SK-N-SH (cell line): ENCODE measurements around the gene RNF175. TPM values are rescaled to one million over a fixed set of nuclear protein-coding genes. Genes with fewer than 3 reads are reported as not detected.

ENCODE experiments used
- CTCF ChIA-PET: fragments of 300-600, 350-600 bp; formaldehyde crosslinking; extraction: SDS; loops from one replicate; lab custom pipeline; 2021; lab: Yijun Ruan, JAX
- POLR2A ChIA-PET: fragments of 350-600 bp; sonication (Branson Sonifier 250); formaldehyde crosslinking; extraction: SDS; loops from one replicate; lab custom pipeline; 2020; ENCODE audit warnings: antibody characterized with exemption, inconsistent platforms; lab: Yijun Ruan, JAX
- DNase-seq: peaks from one replicate; pipeline ENCODE4 v3.0.0; 2012
- H2AFZ ChIP-seq: fragments of 200-600 bp; sonication (generic); 2 replicates; pipeline ENCODE4 v1.8.1; 2016; ENCODE audit warnings: antibody characterized with exemption, mild to moderate bottlenecking, low read depth
- H3F3A ChIP-seq: fragments of 200-600 bp; sonication (generic); replicated peaks from 2 replicates; pipeline ENCODE3; 2016; ENCODE audit warnings: antibody characterized with exemption, mild to moderate bottlenecking; ENCODE audit not compliant: insufficient read depth
- H3K27ac ChIP-seq, 2 experiments: fragments of 200-500 bp in 1 of 2; fragments of 200-600 bp in 1 of 2; sonication (Bioruptor generic) in 1 of 2; sonication (generic), shearing (Covaris generic) in 1 of 2; 2 replicates each; pipeline versions ENCODE4 v1.5.1 to v1.6.1; 2014 to 2016; ENCODE audit warnings: low read depth in 2 of 2, inconsistent platforms in 1 of 2, low read length in 1 of 2, mild to moderate bottlenecking in 1 of 2, mixed read lengths in 1 of 2
- H3K27me3 ChIP-seq: fragments of 200-600 bp; sonication (generic), shearing (Covaris generic); 2 replicates; pipeline ENCODE4 v1.6.1; 2016; ENCODE audit warnings: mixed run types; ENCODE audit not compliant: insufficient read depth
- H3K36me3 ChIP-seq, 2 experiments: fragments of 200-500 bp in 1 of 2; fragments of 200-600 bp in 1 of 2; sonication (Bioruptor generic) in 1 of 2; sonication (generic) in 1 of 2; replicated peaks in 1 of 2; 2 replicates each; pipeline versions ENCODE3 to v1.5.1; 2014 to 2016; ENCODE audit warnings: low read length in 1 of 2, mild to moderate bottlenecking in 1 of 2; ENCODE audit not compliant: insufficient read depth in 2 of 2, control insufficient read depth in 1 of 2
- H3K4me1 ChIP-seq, 2 experiments: fragments of 200-500 bp in 1 of 2; fragments of 200-600 bp in 1 of 2; sonication (Bioruptor generic) in 1 of 2; sonication (generic), shearing (Covaris generic) in 1 of 2; 2 replicates each; pipeline versions ENCODE4 v1.5.1 to v1.6.1; 2014 to 2016; ENCODE audit warnings: low read depth in 1 of 2, low read length in 1 of 2, mixed run types in 1 of 2; ENCODE audit not compliant: insufficient read depth in 2 of 2, control insufficient read depth in 1 of 2
- H3K4me2 ChIP-seq: fragments of 200-600 bp; sonication (generic), shearing (Covaris generic); 2 replicates; pipeline ENCODE4 v1.6.1; 2017; ENCODE audit warnings: mixed run types
- H3K4me3 ChIP-seq, 2 experiments: fragments of 200-500 bp in 1 of 2; fragments of 200-600 bp in 1 of 2; sonication (Bioruptor generic) in 1 of 2; sonication (generic), shearing (Covaris generic) in 1 of 2; 2 replicates each; pipeline versions ENCODE4 v1.5.1 to v1.8.1; 2014 to 2016; ENCODE audit warnings: low read depth in 2 of 2, inconsistent platforms in 1 of 2, low read length in 1 of 2, mild to moderate bottlenecking in 1 of 2, mixed read lengths in 1 of 2, moderate library complexity in 1 of 2
- H3K79me2 ChIP-seq: fragments of 200-600 bp; sonication (generic); 2 replicates; pipeline ENCODE4 v1.8.1; 2017; ENCODE audit warnings: mild to moderate bottlenecking; ENCODE audit not compliant: insufficient read depth
- H3K9ac ChIP-seq: fragments of 200-600 bp; sonication (generic); 2 replicates; pipeline ENCODE4 v1.6.1; 2017; ENCODE audit warnings: mixed run types
- H3K9me2 ChIP-seq: fragments of 200-600 bp; sonication (generic); 2 replicates; pipeline ENCODE4 v1.6.1; 2017; ENCODE audit warnings: mixed run types
- H3K9me3 ChIP-seq: fragments of 200-600 bp; sonication (generic); 2 replicates; pipeline ENCODE4 v1.6.1; 2017; ENCODE audit warnings: mixed run types, mild to moderate bottlenecking, moderate library complexity
- H4K20me1 ChIP-seq: fragments of 200-600 bp; sonication (generic); 2 replicates; pipeline ENCODE4 v1.6.1; 2017; ENCODE audit warnings: mild to moderate bottlenecking, mixed run types; ENCODE audit not compliant: insufficient read depth
- CHD2 ChIP-seq: fragments of 150-350 bp; IDR thresholded peaks from 2 replicates; pipeline ENCODE4 v1.6.1; 2018; ENCODE audit warnings: low read length; ENCODE audit not compliant: partially characterized antibody
- ELF1 ChIP-seq: IDR thresholded peaks from 2 replicates; pipeline ENCODE4 v1.4.0; 2012
- EP300 ChIP-seq, 2 experiments: IDR thresholded peaks; 2 replicates each; pipeline versions ENCODE4 v1.4.0 to v1.6.1; 2012; ENCODE audit warnings: borderline replicate concordance in 1 of 2, low read depth in 1 of 2, low read length in 1 of 2
- FOXJ3 ChIP-seq: sonication (generic); formaldehyde crosslinking; IDR thresholded peaks from 2 replicates; pipeline ENCODE4 v1.5.1; 2020; ENCODE audit warnings: mild to moderate bottlenecking, missing genetic modification reagents
- MEF2A ChIP-seq: IDR thresholded peaks from 2 replicates; pipeline ENCODE4 v1.4.0; 2012; ENCODE audit warnings: low read depth, borderline replicate concordance
- RAD21 ChIP-seq: IDR thresholded peaks from 2 replicates; pipeline ENCODE4 v1.6.1; 2012; ENCODE audit warnings: mild to moderate bottlenecking, low read length
- RFX5 ChIP-seq: IDR thresholded peaks from 2 replicates; pipeline ENCODE4 v1.6.1; 2012; ENCODE audit warnings: mild to moderate bottlenecking, improper control_type of control experiment, low read length
- SMC3 ChIP-seq: IDR thresholded peaks from 2 replicates; pipeline ENCODE4 v1.6.1; 2012; ENCODE audit warnings: low read depth, low read length, improper control_type of control experiment
- WGBS: methylation state at CpG from one replicate; pipeline ENCODE4 v1.1.6; 2017; ENCODE audit warnings: low lambda C conversion rate; 5-methylcytosine and 5-hydroxymethylcytosine counted together
- polyA plus RNA-seq, 3 experiments: library from polyadenylated mRNA; depleted of rRNA; stranded (reverse); fragments of >200 nt; gene quantifications; 2 replicates each; pipeline ENCODE4 v1.2.3, GENCODE V29; 2012
- TF ChIP-seq, protein P1 (sequence below): fragments of 200-600 bp; sonication (generic); IDR thresholded peaks from 2 replicates; pipeline ENCODE4 v1.6.1; 2017; ENCODE audit warnings: antibody characterized with exemption, mild to moderate bottlenecking, moderate library complexity
- TF ChIP-seq, protein P2 (sequence below): IDR thresholded peaks from 2 replicates; pipeline ENCODE4 v1.6.1; 2012; ENCODE audit warnings: mild to moderate bottlenecking, low read depth, low read length, moderate library complexity

RNF175 gene
- polyA plus RNA-seq, 1 of the 3 experiments (the other 2 are of a cell fraction), result 0.10 TPM

DNA sequence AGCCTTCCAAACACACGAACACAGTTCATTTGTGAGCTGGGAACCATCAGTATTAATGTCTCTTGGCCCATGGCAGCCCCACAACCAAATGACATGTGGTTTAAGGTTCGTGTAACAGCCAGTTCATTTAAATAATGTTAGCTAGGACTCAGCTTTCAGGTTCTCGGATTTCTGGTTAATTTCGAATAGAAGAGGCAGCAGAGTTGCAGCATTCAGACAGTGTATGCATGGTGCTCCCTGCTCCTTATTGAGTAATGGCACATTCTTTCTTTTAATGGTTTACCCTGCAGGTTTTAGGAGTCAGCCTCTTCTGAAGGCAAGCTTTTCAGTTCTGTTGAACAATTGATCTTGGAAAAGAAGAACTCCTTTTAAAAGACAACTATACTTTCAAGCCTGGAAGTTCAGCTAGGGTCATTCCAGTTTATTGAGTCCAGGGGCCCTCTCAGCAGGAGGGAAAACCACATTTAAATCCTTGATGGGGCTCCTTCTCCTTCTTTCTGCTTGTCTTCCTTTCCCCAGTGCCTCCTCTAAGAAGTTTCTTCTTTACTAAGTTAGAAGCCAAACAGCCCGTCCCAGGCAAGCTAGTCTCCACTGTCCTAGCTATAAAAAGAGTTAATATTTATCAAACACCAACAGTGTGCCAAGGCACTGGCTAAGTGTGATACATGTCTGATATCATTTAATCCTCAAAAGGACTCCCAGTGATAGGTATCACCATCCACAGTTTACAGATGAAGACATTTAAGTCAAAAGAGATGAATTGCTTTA lies 5.0 kb upstream of the RNF175 start:
- no peak for DNase-seq
- Histone ChIP-seq H2AFZ (no peak overlapping the region), H3K27me3 (no peaks in the 10 kb centered on the region; the same call in none of the 2 replicates), H3K79me2 (no peaks in the 10 kb centered on the region), H3K36me3 (no peaks in the 10 kb centered on the region), H3K27ac (no peak overlapping the region), H3K4me2 (no peak overlapping the region), H3K4me1 (peaks cover 0 to 5% of the 10 kb centered on the region in 2 experiments; a peak in 1 of 4 replicates), H3K9me3 (no peaks in the 10 kb centered on the region), H3K9ac (no peak overlapping the region), H3K9me2 (no peaks in the 10 kb centered on the region), H3K4me3 (no peak overlapping the region), H4K20me1 (no peaks in the 10 kb centered on the region), H3F3A (no peaks in the 10 kb centered on the region)
- no peak for TF ChIP-seq RFX5
- TF ChIP-seq, protein P1, sequence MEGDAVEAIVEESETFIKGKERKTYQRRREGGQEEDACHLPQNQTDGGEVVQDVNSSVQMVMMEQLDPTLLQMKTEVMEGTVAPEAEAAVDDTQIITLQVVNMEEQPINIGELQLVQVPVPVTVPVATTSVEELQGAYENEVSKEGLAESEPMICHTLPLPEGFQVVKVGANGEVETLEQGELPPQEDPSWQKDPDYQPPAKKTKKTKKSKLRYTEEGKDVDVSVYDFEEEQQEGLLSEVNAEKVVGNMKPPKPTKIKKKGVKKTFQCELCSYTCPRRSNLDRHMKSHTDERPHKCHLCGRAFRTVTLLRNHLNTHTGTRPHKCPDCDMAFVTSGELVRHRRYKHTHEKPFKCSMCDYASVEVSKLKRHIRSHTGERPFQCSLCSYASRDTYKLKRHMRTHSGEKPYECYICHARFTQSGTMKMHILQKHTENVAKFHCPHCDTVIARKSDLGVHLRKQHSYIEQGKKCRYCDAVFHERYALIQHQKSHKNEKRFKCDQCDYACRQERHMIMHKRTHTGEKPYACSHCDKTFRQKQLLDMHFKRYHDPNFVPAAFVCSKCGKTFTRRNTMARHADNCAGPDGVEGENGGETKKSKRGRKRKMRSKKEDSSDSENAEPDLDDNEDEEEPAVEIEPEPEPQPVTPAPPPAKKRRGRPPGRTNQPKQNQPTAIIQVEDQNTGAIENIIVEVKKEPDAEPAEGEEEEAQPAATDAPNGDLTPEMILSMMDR, result no peak
- TF ChIP-seq CHD2, result no peak
- no peak for TF ChIP-seq FOXJ3 (CRISPR knock-in tag)
- no peak for TF ChIP-seq EP300 (IDR thresholded peaks at IDR 0.05; ENCODE audit: borderline replicate concordance in 1 of 2, low read depth in 1 of 2, low read length in 1 of 2)
- no peak for TF ChIP-seq ELF1
- no peak for TF ChIP-seq MEF2A
- TF ChIP-seq SMC3, result no peak
- TF ChIP-seq, protein P2, sequence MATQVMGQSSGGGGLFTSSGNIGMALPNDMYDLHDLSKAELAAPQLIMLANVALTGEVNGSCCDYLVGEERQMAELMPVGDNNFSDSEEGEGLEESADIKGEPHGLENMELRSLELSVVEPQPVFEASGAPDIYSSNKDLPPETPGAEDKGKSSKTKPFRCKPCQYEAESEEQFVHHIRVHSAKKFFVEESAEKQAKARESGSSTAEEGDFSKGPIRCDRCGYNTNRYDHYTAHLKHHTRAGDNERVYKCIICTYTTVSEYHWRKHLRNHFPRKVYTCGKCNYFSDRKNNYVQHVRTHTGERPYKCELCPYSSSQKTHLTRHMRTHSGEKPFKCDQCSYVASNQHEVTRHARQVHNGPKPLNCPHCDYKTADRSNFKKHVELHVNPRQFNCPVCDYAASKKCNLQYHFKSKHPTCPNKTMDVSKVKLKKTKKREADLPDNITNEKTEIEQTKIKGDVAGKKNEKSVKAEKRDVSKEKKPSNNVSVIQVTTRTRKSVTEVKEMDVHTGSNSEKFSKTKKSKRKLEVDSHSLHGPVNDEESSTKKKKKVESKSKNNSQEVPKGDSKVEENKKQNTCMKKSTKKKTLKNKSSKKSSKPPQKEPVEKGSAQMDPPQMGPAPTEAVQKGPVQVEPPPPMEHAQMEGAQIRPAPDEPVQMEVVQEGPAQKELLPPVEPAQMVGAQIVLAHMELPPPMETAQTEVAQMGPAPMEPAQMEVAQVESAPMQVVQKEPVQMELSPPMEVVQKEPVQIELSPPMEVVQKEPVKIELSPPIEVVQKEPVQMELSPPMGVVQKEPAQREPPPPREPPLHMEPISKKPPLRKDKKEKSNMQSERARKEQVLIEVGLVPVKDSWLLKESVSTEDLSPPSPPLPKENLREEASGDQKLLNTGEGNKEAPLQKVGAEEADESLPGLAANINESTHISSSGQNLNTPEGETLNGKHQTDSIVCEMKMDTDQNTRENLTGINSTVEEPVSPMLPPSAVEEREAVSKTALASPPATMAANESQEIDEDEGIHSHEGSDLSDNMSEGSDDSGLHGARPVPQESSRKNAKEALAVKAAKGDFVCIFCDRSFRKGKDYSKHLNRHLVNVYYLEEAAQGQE, result no peak
- 32% methylated on average over 5 of the region's 5 CpGs for WGBS
- ChIA-PET POLR2A (no interaction called here), CTCF (interaction anchor here (0.8 to 1.7 kb wide), 4 partner anchors 14 to 421 kb away, joined by 3 to 7 read pairs (median 3); no protein-coding TSS in a partner anchor)

DNA sequence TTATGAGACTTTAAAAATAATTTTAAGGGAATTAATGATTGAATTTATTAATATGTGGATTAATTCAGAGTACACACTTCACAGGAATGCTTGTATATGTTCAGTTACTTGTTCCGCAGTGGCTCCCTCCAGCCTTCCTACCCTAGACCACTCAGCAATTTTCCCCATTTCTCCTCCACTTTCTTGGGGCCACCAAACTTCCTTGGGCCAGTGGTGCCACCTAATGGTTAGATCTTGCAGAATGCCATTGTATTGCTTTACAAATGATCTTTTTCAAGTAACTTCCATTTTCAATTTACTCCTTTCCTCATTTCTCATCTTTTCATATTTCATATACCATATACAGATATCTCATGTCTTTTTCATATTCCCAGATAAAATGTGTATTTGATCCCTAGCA lies 3.6 kb upstream of the RNF175 start:
- no peak for DNase-seq
- CTCF ChIA-PET, result interaction anchor here (0.7 to 1.7 kb wide), 4 partner anchors 13 to 129 kb away, joined by 3 to 7 read pairs (median 3); no protein-coding TSS in a partner anchor
- no peaks in the 10 kb centered on the region for H4K20me1 ChIP-seq

More for the DNA sequence above, 3.6 kb upstream of the RNF175 start:
- Histone ChIP-seq H3K9me3 (no peaks in the 10 kb centered on the region), H3K4me1 (peaks cover 0 to 12% of the 10 kb centered on the region in 2 experiments; a peak in 1 of 4 replicates), H3K4me2 (no peak overlapping the region), H3K79me2 (no peaks in the 10 kb centered on the region), H3K27ac (no peak overlapping the region), H3K36me3 (no peaks in the 10 kb centered on the region), H3K27me3 (peaks cover 10% of the 10 kb centered on the region), H3K9me2 (no peaks in the 10 kb centered on the region), H3K9ac (no peak overlapping the region), H3F3A (no peaks in the 10 kb centered on the region), H3K4me3 (no peak overlapping the region), H2AFZ (no peak overlapping the region)
- TF ChIP-seq, protein P1, result peak; percentile 34
- no peak for TF ChIP-seq RFX5
- peak; percentile 29; the same call in 1 of the 2 replicates for TF ChIP-seq RAD21
- WGBS, result 92% methylated on average over 1 of the region's 1 CpG
- POLR2A ChIA-PET, result no interaction called here
